GM19239 (cell line): Measurements from ENCODE around the gene SERPIND1.
"Not testable (repeated sequence)": the region's sequence is repeated elsewhere in the genome, so short reads cannot be mapped to it uniquely, and the experiment has no call there.

Source experiments
- DNase-seq: peaks from one replicate; pipeline ENCODE4 v3.0.0; 2011; ENCODE audit warnings: low spot score; ENCODE audit not compliant: insufficient read length
- FAIRE-seq: peaks from 2 replicates; lab custom pipeline; 2011; peaks lifted over from hg19 to GRCh38; lab: Jason Lieb, UNC

SERPIND1 gene, protein sequence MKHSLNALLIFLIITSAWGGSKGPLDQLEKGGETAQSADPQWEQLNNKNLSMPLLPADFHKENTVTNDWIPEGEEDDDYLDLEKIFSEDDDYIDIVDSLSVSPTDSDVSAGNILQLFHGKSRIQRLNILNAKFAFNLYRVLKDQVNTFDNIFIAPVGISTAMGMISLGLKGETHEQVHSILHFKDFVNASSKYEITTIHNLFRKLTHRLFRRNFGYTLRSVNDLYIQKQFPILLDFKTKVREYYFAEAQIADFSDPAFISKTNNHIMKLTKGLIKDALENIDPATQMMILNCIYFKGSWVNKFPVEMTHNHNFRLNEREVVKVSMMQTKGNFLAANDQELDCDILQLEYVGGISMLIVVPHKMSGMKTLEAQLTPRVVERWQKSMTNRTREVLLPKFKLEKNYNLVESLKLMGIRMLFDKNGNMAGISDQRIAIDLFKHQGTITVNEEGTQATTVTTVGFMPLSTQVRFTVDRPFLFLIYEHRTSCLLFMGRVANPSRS

GRCh38 chr22:20773793-20774212 is at the start of gene SERPIND1:
TSS of gene SERPIND1 (plus strand) at chr22:20774113. CDS start at chr22:20779313, 5,200 bp downstream.
- FAIRE-seq = no peak
- no peak for DNase-seq

GRCh38 chr22:20724676-20725454 is 49.0 kb upstream of the SERPIND1 start:
- DNase-seq (no peak), FAIRE-seq (no peak)

DNA sequence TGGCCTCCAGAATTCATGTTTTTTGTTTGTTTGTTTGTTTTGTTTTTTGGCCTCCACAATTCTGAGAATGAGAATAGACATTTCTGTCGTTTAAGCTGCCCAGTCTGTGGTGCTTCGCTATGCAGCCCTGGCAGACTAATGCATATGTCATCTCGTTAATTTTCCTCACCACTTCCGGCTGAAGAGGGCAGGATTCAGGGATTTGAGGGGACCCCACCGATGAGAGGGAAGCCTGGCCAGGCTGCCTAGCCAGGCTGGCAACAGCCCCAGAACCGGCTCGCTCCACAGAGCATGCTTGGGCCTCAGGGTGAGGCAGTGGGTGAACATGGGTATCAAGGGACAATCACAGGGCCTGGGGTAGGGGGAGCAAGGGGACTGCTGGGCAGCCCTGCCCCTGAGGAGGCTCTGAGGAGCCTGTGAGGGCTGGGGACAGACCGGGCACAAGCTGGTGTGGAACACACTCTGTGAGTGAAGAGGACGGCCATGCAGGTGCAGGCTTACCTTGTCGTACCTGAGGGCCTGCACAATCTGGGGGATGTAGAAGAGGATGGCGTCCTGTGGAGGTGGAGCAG is 47.8 kb upstream of the SERPIND1 start:
- no peak for FAIRE-seq
- no peak for DNase-seq

DNA sequence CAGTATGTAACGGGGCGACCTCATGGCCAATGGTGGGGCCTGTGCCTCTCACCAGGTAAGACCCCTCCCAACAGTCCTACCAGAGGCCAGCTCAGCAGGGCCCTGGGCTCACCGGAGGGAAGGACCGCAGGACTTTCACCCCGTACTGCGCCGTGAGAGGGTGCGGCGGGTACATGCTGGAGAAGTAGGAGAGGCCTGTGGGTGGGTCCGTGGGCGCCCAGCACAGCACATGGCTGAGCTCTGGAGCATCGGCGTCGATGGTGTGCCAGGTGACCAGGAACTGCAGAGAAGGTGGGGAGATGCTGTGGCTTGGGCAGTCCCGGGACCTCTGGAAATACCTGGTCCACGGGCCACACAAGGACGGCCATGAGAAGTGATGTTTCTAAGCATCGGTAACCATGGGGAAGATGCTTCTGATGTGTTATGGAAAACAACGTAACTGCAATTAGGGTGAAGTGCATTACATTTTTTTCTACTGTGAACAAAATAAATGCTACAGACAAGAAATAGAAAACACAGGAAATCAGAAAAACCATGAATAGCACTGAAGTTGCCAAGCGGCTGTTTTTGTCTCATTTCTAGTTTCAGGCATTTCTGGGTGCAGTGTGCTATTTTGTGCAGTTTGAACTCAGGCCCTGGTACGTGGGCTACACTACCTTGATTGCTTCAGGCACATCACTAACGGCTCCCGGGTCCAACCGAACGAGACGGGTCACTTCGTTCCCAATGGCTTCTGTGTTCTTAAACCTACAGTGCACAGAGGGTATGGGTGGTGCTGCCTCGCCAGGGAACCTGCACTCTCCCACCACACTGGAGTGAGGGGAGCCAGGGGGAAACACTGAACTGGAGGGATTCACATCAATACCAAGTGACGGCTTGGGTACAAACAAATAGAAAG is 46.5 kb upstream of the SERPIND1 start:
- FAIRE-seq (no peak), DNase-seq (no peak)

- FAIRE-seq (no peak), DNase-seq (no peak)
These were observed 45.3 kb upstream of the SERPIND1 start for GRCh38 chr22:20728523-20729190.

DNA sequence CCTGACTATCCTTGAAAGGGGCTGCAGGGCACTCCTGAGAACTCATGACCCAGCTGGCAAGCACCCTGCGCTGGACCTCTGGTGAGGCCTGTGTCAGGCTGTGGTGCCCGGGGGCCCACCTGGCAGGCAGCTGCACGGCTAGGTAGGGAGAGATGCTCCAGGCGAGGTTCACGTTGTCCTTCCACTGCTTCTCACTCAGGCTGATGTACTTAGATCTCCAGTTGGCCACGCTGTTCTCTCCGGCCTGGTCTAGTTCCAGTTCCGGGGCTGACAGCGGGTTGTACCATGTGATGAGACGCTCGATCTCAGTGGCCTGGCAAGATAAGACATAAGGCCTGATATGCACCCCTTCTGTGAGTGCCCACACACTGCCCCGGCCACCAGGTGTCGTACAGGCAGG is 44.7 kb upstream of the SERPIND1 start:
- no peak for FAIRE-seq
- no peak for DNase-seq

- FAIRE-seq, DNase-seq: not testable (repeated sequence)
These were observed 41.5 kb upstream of the SERPIND1 start for GRCh38 chr22:20732431-20732830.

- FAIRE-seq, DNase-seq: not testable (repeated sequence)
These were observed 38.4 kb upstream of the SERPIND1 start for GRCh38 chr22:20735356-20736162.

DNA sequence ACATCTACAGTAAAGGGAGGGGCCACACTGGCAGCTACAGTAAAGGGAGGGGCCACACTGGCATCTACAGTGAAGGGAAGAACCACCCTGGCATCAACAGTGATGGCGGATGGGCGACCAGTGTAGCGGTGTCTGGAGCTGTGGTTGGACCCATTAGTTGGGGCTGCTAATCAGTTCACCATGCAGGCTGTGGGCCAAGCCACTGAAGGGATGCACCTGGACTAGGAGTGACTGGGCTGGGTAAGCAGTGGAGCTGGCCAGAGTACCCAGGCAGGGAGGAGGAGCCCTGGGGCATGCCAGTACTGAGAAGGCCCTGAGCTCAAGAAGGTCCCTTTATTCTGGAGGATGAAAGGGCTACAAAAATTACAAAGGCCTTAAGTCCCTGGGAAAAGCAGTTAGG is 37.0 kb upstream of the SERPIND1 start:
- not testable (repeated sequence) for DNase-seq, FAIRE-seq

GRCh38 chr22:20738394-20739089 is 35.4 kb upstream of the SERPIND1 start:
- FAIRE-seq (no peak), DNase-seq (no peak)

GRCh38 chr22:20740222-20740951 is 33.5 kb upstream of the SERPIND1 start:
- no peak for DNase-seq
- no peak for FAIRE-seq

GRCh38 chr22:20741008-20741633 is 32.8 kb upstream of the SERPIND1 start:
- FAIRE-seq (no peak), DNase-seq (no peak)

DNA sequence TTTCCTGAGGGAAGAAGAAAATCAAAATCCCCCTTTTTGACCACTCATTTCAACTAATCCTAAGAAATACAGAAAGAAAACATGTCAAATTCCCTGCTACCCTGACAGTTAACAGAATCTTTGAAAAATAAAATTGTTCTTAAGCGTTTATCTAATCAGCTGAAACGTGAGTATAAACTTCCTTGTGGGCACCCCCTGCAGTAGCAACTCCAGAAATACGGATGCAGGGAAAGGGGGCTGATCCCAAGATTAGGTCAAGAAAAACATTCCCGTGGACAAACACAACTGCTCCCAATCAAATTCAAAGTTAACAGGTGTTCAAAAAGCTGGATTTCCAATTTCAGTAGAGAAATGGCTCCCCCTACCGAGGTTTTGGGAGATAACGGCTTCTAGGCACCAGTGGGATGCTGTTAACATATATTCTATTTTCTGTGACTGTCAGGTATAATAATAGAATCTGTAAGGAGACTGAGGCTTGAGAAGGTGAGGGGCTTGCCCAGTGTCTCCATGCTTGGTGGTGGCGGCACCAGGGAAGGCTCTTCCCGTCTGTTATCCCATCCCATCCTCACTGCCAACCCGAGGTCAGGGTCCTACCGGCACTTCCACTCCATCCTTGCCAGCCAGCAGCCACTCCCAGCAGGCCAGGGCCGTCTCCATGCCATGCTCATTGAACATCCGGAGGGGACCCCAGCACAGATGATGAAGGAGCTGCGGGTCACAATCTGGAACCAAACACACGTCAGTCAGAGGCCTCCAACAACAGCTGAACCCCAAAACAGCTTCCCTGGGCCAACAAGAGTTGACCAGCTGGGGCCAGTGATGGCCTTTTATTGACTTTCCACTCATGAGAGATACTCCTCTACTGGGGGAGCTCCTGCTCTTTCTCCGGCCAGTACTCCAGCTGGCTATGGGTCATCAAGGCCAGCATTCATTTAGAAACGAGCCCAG is 32.0 kb upstream of the SERPIND1 start:
- peak; percentile 41 for DNase-seq
- FAIRE-seq = peak; percentile 72

DNA sequence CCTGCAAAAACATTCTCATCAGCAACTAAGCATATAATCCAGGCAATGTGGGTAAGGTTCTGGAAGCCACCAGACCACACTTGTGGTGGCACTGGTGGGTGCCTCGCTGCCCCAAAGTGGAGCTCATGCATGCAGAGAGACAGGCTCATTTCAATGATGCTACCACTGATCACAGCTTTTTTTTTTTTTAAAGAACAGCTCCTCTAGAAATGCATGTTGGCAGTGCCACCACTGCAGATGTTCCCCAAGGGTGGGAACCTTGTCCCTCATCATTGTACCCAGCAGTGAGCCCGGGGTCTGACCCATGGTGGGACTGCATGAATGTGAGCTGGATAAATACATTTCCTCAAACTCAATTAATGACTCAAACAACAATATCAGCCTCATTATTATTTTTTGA is 31.1 kb upstream of the SERPIND1 start:
- no peak for FAIRE-seq

DNA sequence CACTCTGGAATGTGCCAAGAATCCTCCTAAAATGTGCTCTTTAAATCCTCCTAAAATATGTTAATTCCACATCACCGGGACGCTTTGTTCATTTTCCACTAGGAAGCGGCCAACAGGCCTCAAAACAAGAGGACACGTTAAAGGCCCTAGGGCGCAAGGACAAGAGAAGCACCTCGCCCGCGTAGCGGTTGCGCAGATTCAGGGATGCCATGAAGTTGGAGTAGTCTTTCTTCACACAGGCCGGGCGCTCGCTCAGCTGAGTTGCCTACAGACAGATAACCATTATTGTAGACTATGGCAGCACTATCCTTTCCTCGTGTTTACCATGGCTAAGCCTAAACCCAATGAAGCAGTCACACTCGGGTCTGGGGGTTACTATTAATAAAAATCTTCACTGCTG is 29.5 kb upstream of the SERPIND1 start:
- FAIRE-seq (no peak), DNase-seq (no peak)

More for the DNA sequence above, 31.1 kb upstream of the SERPIND1 start:
- no peak for DNase-seq

DNA sequence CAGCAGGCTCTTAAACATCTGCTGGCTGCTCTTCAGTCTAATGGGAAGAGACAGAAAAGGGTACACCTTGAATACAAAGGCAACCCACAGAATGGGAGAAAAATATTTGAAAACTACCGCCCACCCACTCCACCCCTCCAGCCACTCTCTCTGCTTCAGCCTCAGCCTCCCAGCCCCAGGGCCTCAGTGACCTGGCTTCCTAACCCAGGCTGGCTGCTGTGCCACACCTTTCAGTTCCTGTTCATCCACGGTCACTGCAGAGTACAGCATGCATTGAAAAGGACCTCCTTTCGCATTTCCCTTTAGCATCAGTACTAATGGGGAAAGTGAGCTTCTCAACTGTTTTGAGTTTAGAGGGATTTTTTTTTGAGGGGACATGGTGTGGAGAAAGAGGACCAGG is 28.8 kb upstream of the SERPIND1 start:
- no peak for DNase-seq
- peak; percentile 66 for FAIRE-seq
